ENCODE measurements around the gene NUDC.

DNA sequence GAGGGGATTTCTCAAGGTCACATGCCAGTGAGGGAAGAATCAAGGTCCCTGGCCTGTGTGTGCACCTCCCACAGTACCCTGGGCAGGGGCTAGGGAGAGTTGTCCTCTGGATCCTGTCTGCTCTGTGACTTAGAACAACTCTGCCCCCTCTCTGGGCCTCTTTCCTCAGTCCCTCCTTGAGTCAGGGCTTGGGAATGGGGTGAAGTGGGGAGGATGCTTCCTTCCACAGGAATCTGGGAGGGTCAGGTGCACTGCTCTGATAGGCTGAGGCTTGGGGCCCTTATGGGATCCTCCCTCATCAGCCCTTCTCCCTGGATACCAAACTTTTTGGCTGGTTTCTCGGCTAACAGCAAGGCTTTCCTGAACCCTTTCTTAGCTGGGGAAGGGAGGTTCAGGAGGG, 74.5 kb downstream of the NUDC start:
- TF ChIP-seq RFX5 (IDR thresholded peaks at IDR 0.05; ENCODE audit: low read length) (no peak), EP300 (IDR thresholded peaks at IDR 0.05; ENCODE audit: borderline replicate concordance in 1 of 2, low read depth in 1 of 2, low read length in 1 of 2) (no peak), JUND (IDR thresholded peaks at IDR 0.05) (no peak), CHD2 (IDR thresholded peaks at IDR 0.05; ENCODE audit: low read length, partially characterized antibody) (no peak), RAD21 (IDR thresholded peaks at IDR 0.05; ENCODE audit: low read length) (no peak), GATA2 (CRISPR knock-in tag; IDR thresholded peaks at IDR 0.05) (no peak), POLR2AphosphoS5 (IDR thresholded peaks at IDR 0.05; ENCODE audit: low read depth, low read length) (no peak)
- TF ChIP-seq, protein P1, sequence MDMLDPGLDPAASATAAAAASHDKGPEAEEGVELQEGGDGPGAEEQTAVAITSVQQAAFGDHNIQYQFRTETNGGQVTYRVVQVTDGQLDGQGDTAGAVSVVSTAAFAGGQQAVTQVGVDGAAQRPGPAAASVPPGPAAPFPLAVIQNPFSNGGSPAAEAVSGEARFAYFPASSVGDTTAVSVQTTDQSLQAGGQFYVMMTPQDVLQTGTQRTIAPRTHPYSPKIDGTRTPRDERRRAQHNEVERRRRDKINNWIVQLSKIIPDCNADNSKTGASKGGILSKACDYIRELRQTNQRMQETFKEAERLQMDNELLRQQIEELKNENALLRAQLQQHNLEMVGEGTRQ (IDR thresholded peaks at IDR 0.05; ENCODE audit: borderline replicate concordance, low read depth, low read length), result no peak
- TF ChIP-seq, protein P2, sequence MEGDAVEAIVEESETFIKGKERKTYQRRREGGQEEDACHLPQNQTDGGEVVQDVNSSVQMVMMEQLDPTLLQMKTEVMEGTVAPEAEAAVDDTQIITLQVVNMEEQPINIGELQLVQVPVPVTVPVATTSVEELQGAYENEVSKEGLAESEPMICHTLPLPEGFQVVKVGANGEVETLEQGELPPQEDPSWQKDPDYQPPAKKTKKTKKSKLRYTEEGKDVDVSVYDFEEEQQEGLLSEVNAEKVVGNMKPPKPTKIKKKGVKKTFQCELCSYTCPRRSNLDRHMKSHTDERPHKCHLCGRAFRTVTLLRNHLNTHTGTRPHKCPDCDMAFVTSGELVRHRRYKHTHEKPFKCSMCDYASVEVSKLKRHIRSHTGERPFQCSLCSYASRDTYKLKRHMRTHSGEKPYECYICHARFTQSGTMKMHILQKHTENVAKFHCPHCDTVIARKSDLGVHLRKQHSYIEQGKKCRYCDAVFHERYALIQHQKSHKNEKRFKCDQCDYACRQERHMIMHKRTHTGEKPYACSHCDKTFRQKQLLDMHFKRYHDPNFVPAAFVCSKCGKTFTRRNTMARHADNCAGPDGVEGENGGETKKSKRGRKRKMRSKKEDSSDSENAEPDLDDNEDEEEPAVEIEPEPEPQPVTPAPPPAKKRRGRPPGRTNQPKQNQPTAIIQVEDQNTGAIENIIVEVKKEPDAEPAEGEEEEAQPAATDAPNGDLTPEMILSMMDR (IDR thresholded peaks at IDR 0.05), result no peak
- TF ChIP-seq, protein P3, sequence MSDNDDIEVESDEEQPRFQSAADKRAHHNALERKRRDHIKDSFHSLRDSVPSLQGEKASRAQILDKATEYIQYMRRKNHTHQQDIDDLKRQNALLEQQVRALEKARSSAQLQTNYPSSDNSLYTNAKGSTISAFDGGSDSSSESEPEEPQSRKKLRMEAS (IDR thresholded peaks at IDR 0.05; ENCODE audit: low read depth), result no peak

Data from SK-N-SH (cell line).